Karpas-422 (cell line): Measurements from ENCODE around the gene CCDC134. TPM values are rescaled to one million over a fixed set of nuclear protein-coding genes. Genes with fewer than 3 reads are reported as not detected.

Experiments used
- DNase-seq: peaks from one replicate; pipeline ENCODE4 v3.0.0-alpha.2; 2015
- H2AFZ ChIP-seq: fragments of 200-600 bp; sonication (generic); 2 replicates; pipeline ENCODE4 v1.6.1; 2014; ENCODE audit warnings: antibody characterized with exemption, low read length, mixed read lengths
- H3K27ac ChIP-seq: fragments of 200-600 bp; sonication (generic); 2 replicates; pipeline ENCODE4 v1.5.1; 2014; ENCODE audit warnings: mild to moderate bottlenecking, low read length, moderate library complexity
- H3K27me3 ChIP-seq: fragments of 200-600 bp; sonication (generic); 2 replicates; pipeline ENCODE4 v1.6.1; 2014; ENCODE audit warnings: low read length, mixed read lengths
- H3K36me3 ChIP-seq: fragments of 200-600 bp; sonication (generic); 2 replicates; pipeline ENCODE4 v1.6.1; 2014; ENCODE audit warnings: low read length, mixed read lengths; ENCODE audit not compliant: insufficient read depth
- H3K4me1 ChIP-seq: fragments of 200-600 bp; sonication (generic); 2 replicates; pipeline ENCODE4 v1.6.1; 2014; ENCODE audit warnings: mild to moderate bottlenecking, low read length, mixed read lengths
- H3K4me2 ChIP-seq: fragments of 200-600 bp; sonication (generic); 2 replicates; pipeline ENCODE4 v1.6.1; 2014; ENCODE audit warnings: low read length, low read depth, mild to moderate bottlenecking; ENCODE audit not compliant: poor library complexity, severe bottlenecking
- H3K4me3 ChIP-seq: fragments of 200-600 bp; sonication (generic); 2 replicates; pipeline ENCODE4 v1.5.1; 2014; ENCODE audit warnings: mild to moderate bottlenecking, antibody characterized with exemption, low read length, mixed read lengths
- H3K79me2 ChIP-seq: fragments of 200-600 bp; sonication (generic); 2 replicates; pipeline ENCODE4 v1.6.1; 2014; ENCODE audit warnings: mild to moderate bottlenecking, low read length, mixed read lengths
- H3K9ac ChIP-seq: fragments of 200-600 bp; sonication (generic); 2 replicates; pipeline ENCODE4 v1.6.0; 2014; ENCODE audit warnings: low read length
- H3K9me2 ChIP-seq: fragments of 200-600 bp; sonication (generic), shearing (Covaris generic); replicated peaks from 2 replicates; pipeline ENCODE4 v1.6.0; 2014; ENCODE audit warnings: mild to moderate bottlenecking, low read length, moderate library complexity; ENCODE audit not compliant: insufficient read depth
- H3K9me3 ChIP-seq: fragments of 300-700, 200-600 bp; sonication (generic); 2 replicates; pipeline ENCODE4 v1.6.1; 2014; ENCODE audit warnings: low read length, mixed read lengths
- H4K20me1 ChIP-seq: fragments of 200-600 bp; sonication (generic); 2 replicates; pipeline ENCODE4 v1.6.1; 2014; ENCODE audit warnings: mild to moderate bottlenecking, antibody characterized with exemption, low read length, low read depth; ENCODE audit not compliant: insufficient read depth
- total RNA-seq: library from RNA; depleted of rRNA; stranded (reverse); fragments of >200 nt; shearing (Covaris generic); gene quantifications from 2 replicates; pipeline ENCODE4 v1.2.3, GENCODE V29; 2014; ENCODE audit warnings: low replicate concordance

CCDC134 gene
- total RNA-seq, 1 experiment from 2014 or later = 4.4 TPM

DNA sequence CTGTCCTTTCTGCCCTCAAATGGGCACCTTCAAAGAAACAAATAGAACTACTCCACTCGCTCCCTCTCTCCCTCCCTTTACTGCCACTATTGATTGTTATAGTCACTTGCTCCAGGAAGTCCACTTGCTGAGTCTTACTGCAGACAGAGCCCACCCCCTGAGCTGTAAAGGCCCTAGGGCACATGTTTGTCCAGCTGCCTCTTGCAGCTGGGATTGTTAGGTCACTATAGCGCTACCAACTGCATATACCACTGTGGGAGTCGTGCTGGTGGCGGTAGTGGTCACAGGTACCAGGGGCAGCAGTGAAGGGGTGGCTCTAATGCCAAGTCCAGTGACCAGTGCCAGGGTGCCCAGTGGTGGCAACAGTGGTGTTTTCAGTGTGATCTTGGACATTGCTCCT, 28.0 kb downstream of the CCDC134 start:
- Histone ChIP-seq H4K20me1 (no peaks in the 10 kb centered on the region), H3K27ac (peak overlapping the region; percentile 57; the same call in 1 of the 2 replicates), H3K79me2 (peaks cover 6% of the 10 kb centered on the region), H3K27me3 (no peaks in the 10 kb centered on the region), H3K4me3 (no peak overlapping the region), H3K9ac (no peak overlapping the region), H3K4me1 (peaks cover 18% of the 10 kb centered on the region), H3K36me3 (no peaks in the 10 kb centered on the region), H3K9me2 (no peaks in the 10 kb centered on the region), H3K9me3 (no peaks in the 10 kb centered on the region), H3K4me2 (no peak overlapping the region), H2AFZ (no peak overlapping the region)
- DNase-seq = no peak

GRCh38 chr22:41830174-41830573, 29.7 kb downstream of the CCDC134 start:
- DNase-seq = peak; percentile 66
- no peak overlapping the region for H3K9ac ChIP-seq
- peak overlapping the region; percentile 58 for H3K27ac ChIP-seq

DNA sequence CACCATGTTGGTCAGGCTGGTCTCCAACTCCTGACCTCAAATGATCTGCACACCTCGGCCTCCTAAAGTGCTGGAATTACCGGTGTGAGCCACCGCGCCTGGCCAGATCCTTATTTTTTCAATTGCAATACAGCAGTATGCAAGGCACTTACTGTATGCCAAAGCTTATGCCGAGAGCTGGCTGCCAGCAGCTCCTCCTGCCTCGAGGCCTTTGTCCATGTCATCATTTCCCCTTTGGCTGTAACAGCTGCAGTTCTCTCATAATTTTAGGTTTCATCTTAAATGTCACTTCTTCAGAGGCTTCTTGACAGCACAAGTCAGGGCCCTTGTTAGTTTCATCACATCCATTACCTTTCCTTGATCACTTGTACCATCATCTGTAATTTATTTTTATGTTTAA, 30.9 kb downstream of the CCDC134 start:
- Histone ChIP-seq H3K4me3 (no peak overlapping the region), H3K4me1 (peaks cover 35% of the 10 kb centered on the region), H3K27ac (peak overlapping the region; percentile 93), H3K9me3 (no peaks in the 10 kb centered on the region), H4K20me1 (peaks cover 5% of the 10 kb centered on the region; the same call in 1 of the 2 replicates), H3K79me2 (peaks cover 34% of the 10 kb centered on the region), H3K9ac (no peak overlapping the region), H3K9me2 (no peaks in the 10 kb centered on the region), H3K4me2 (no peak overlapping the region), H3K36me3 (peaks cover 16% of the 10 kb centered on the region), H2AFZ (no peak overlapping the region), H3K27me3 (no peaks in the 10 kb centered on the region)
- DNase-seq = peak; percentile 54

More at GRCh38 chr22:41830174-41830573, 29.7 kb downstream of the CCDC134 start:
- H3K36me3 ChIP-seq = peaks cover 6% of the 10 kb centered on the region; the same call in 1 of the 2 replicates
- H3K9me2 ChIP-seq = no peaks in the 10 kb centered on the region
- no peak overlapping the region for H2AFZ ChIP-seq
- H3K27me3 ChIP-seq = no peaks in the 10 kb centered on the region
- H3K4me1 ChIP-seq = peaks cover 27% of the 10 kb centered on the region
- peaks cover 5% of the 10 kb centered on the region; the same call in 1 of the 2 replicates for H4K20me1 ChIP-seq
- H3K4me2 ChIP-seq = no peak overlapping the region
- no peak overlapping the region for H3K4me3 ChIP-seq
- no peaks in the 10 kb centered on the region for H3K9me3 ChIP-seq
- peaks cover 22% of the 10 kb centered on the region for H3K79me2 ChIP-seq

DNA sequence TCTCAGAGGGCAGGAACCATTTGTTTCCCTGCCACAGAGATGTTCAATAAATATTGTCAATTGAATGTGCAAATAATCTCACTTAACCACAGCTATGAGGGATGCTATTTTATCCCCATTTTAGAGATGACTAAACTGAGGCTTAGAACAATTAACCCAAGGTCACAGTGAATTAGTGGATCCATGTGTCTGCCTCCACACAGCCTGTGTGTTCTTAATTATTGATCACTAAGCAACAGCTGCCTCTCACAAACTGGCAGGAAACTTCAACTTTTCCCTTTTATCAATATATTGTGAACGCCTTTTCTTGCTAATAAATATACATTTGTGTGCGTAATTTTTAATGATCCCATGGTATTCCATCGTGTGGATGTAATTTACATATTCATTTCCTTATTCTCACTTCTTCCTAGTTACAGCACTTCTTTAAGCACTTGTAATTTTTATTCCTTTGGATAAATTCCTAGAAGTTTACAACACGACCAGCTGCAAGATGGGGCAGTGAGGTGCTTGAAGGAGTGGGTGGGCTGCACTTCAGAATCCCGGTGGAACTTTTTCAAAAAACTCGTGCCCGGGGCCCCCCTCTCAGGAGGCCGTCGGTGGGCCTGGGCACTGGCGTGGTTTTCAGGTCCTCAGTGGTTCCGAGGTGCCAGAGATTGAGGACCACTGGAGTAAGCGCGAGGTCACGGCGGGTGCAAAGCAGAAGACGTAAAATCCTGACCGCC, 31.5 kb downstream of the CCDC134 start:
- Histone ChIP-seq H2AFZ (no peak overlapping the region), H3K36me3 (peaks cover 22% of the 10 kb centered on the region), H3K4me3 (peak overlapping the region; percentile 65), H3K9me3 (no peaks in the 10 kb centered on the region), H3K4me2 (peak overlapping the region; percentile 71), H3K27me3 (no peaks in the 10 kb centered on the region), H4K20me1 (peaks cover 5% of the 10 kb centered on the region; the same call in 1 of the 2 replicates), H3K9me2 (no peaks in the 10 kb centered on the region), H3K27ac (peak overlapping the region; percentile 93), H3K9ac (peak overlapping the region; percentile 79), H3K4me1 (peaks cover 37% of the 10 kb centered on the region), H3K79me2 (peaks cover 40% of the 10 kb centered on the region)
- no peak for DNase-seq

- no peaks in the 10 kb centered on the region for H3K27me3 ChIP-seq
- H3K4me1 ChIP-seq = peaks cover 36% of the 10 kb centered on the region
- peak within 1 kb of the TSS; percentile 93 for H3K27ac ChIP-seq
- peaks cover 24% of the 10 kb centered on the region for H3K36me3 ChIP-seq
- DNase-seq = peak; percentile 100
- no peaks in the 10 kb centered on the region for H3K9me3 ChIP-seq
- no peak within 1 kb of the TSS for H2AFZ ChIP-seq
- no peaks in the 10 kb centered on the region for H3K9me2 ChIP-seq
- peaks cover 44% of the 10 kb centered on the region for H3K79me2 ChIP-seq
- peak within 1 kb of the TSS; percentile 99 for H3K9ac ChIP-seq
- H3K4me2 ChIP-seq = peak within 1 kb of the TSS; percentile 92
- H3K4me3 ChIP-seq = peak within 1 kb of the TSS; percentile 91
- peaks cover 5% of the 10 kb centered on the region; the same call in 1 of the 2 replicates for H4K20me1 ChIP-seq
These were observed 32.3 kb downstream of the CCDC134 start, which contains the start of gene SREBF2 for GRCh38 chr22:41832553-41833368. SREBF2 (plus strand) TSS chr22:41833105; CDS start chr22:41833271, 166 bp downstream.

DNA sequence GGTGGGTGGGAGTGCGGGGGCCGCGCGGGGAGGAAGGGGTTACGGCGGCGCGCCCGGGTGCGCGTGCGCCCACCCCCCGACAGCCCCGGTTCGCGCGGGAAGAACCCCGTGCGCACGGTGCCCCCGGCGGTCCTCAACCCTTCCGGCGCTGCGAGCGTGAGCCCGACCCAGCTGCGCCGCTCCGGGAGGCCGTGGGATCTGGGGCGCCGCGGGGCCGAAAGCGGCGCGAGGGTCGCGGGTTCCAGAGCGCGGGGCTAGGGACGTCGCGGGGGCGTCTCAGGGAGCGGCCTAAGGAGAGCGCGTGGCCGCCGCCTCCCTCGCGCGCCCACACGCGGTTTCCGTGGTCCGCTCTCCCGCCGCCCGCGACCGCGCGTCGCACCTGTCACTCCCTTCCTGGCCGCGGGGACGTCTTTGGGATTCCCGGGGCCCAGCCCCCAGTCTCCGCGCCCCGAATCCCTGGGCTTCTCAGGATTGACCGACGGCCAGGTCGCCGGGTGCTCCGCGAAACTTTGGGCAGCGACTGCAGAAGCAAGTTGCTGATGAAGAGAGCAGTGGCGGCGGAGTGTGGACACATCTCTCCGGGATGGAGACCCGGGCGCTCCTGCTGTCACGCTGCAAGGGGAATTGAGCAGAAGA, 33.0 kb downstream of the CCDC134 start:
- Histone ChIP-seq H3K27me3 (no peaks in the 10 kb centered on the region), H3K27ac (peak overlapping the region; percentile 91), H3K9me2 (no peaks in the 10 kb centered on the region), H3K4me3 (peak overlapping the region; percentile 91), H3K4me1 (peaks cover 41% of the 10 kb centered on the region), H2AFZ (no peak overlapping the region), H3K79me2 (peaks cover 51% of the 10 kb centered on the region), H3K9ac (peak overlapping the region; percentile 99), H3K4me2 (peak overlapping the region; percentile 92), H4K20me1 (peaks cover 5% of the 10 kb centered on the region; the same call in 1 of the 2 replicates), H3K36me3 (peaks cover 29% of the 10 kb centered on the region), H3K9me3 (no peaks in the 10 kb centered on the region)
- peak; percentile 68 for DNase-seq

DNA sequence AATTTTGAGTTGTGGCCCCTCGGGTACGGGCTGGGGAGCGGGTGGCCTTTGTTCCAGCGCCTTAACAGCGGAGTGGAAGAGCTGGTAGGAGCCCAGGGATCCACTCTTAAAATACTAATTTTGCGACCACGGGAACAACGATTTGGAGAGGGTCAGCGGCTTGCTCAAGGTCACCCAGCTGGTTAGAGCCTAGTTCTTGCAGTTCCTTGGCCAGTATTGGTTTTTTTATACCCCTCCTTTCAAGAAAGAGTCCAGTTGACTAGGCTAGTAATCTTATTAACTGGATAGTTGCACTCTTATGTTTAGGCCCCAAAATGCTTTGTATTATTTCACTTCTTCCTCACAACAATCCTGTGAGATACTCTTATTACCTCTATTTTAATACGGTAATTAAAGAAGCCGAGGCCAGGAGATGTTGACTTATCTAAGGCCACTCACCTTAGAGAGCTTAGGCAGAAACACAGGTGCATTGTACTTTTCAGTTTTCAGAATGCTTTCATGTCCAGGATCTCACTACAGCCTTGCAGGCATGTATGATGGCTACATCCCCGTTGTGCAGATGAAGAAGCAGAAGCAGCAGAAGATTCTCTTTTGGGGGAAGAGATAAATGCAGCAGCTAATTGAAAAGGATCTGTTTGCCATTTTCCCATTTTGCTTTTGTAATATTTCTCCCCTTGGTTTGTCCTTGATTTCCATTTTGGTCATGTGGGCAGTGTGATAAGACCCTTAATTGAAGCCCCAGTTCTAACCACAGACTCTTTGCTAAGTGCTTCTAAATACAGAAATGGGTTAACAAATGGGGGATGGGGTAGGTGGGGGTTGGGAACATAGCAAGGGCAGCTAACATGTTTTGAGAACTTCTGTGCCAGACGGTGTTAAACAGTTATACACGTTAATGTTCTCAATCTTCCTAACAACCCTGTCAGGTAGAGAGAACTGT, 33.8 kb downstream of the CCDC134 start:
- Histone ChIP-seq H3K4me2 (peak overlapping the region; percentile 92), H2AFZ (no peak overlapping the region), H3K27ac (peak overlapping the region; percentile 91), H3K4me1 (peaks cover 38% of the 10 kb centered on the region), H4K20me1 (peaks cover 5% of the 10 kb centered on the region; the same call in 1 of the 2 replicates), H3K9me2 (no peaks in the 10 kb centered on the region), H3K9ac (peak overlapping the region; percentile 99), H3K79me2 (peaks cover 59% of the 10 kb centered on the region), H3K9me3 (no peaks in the 10 kb centered on the region), H3K36me3 (peaks cover 29% of the 10 kb centered on the region), H3K27me3 (no peaks in the 10 kb centered on the region), H3K4me3 (peak overlapping the region; percentile 91)
- peak; percentile 62 for DNase-seq
